HEK293T (cell line): ENCODE measurements around the gene IL1RAPL1.

Experiments used
- BHLHE40 ChIP-seq: fragments of 450-650 bp; IDR thresholded peaks from 2 replicates; pipeline ENCODE4 v1.6.1; 2016; ENCODE audit warnings: mild to moderate bottlenecking, moderate library complexity, borderline replicate concordance
- ELF4 ChIP-seq: fragments of 450-650 bp; IDR thresholded peaks from 2 replicates; pipeline ENCODE4 v1.6.1; 2017; ENCODE audit warnings: antibody characterized with exemption
- FOXA1 ChIP-seq: fragments of 450-650 bp; IDR thresholded peaks from 2 replicates; pipeline ENCODE4 v1.6.1; 2016; ENCODE audit warnings: mild to moderate bottlenecking
- FOXK2 ChIP-seq: fragments of 450-650 bp; IDR thresholded peaks from 2 replicates; pipeline ENCODE4 v1.6.1; 2016; ENCODE audit warnings: mild to moderate bottlenecking
- FOXM1 ChIP-seq: fragments of 450-650 bp; IDR thresholded peaks from 2 replicates; pipeline ENCODE4 v1.6.1; 2017; ENCODE audit warnings: mild to moderate bottlenecking, borderline replicate concordance
- LEF1 ChIP-seq: fragments of 450-650 bp; IDR thresholded peaks from 2 replicates; pipeline ENCODE4 v1.6.1; 2017; ENCODE audit warnings: mild to moderate bottlenecking, borderline replicate concordance
- NFRKB ChIP-seq: fragments of 450-650 bp; IDR thresholded peaks from 2 replicates; pipeline ENCODE4 v1.6.1; 2016; ENCODE audit warnings: mild to moderate bottlenecking, moderate library complexity
- PKNOX1 ChIP-seq: fragments of 450-650 bp; IDR thresholded peaks from 2 replicates; pipeline ENCODE4 v1.6.1; 2016
- SP1 ChIP-seq: fragments of 450-650 bp; IDR thresholded peaks from 2 replicates; pipeline ENCODE4 v1.6.1; 2017
- SUZ12 ChIP-seq: fragments of 450-650 bp; IDR thresholded peaks from 2 replicates; pipeline ENCODE4 v1.6.1; 2016; ENCODE audit warnings: mild to moderate bottlenecking
- TARDBP ChIP-seq: fragments of 450-650 bp; IDR thresholded peaks from 2 replicates; pipeline ENCODE4 v1.6.1; 2016

- TF ChIP-seq FOXK2: no peak
- no peak for TF ChIP-seq SP1
- TF ChIP-seq FOXM1: no peak
- TF ChIP-seq NFRKB: no peak
- TF ChIP-seq SUZ12: no peak
- no peak for TF ChIP-seq FOXA1
- TF ChIP-seq PKNOX1: no peak
- TF ChIP-seq BHLHE40: no peak
- no peak for TF ChIP-seq LEF1
- TF ChIP-seq TARDBP: no peak
- TF ChIP-seq ELF4: no peak
Observed at GRCh38 chrX:29890646-29891200, 1303.5 kb downstream of the IL1RAPL1 start.
